Hepatocyte (in vitro differentiated cells): ENCODE results near the gene MAPK11. TPM values are rescaled to one million over a fixed set of nuclear protein-coding genes. Genes with fewer than 3 reads are reported as not detected.
A peak's percentile ranks its signal among the peaks of the same experiment; 100 is the strongest.

Experiments used
- DNase-seq: peaks from one replicate; pipeline ENCODE4 v3.0.0-alpha.2; 2016; ENCODE audit warnings: low spot score
- H2AFZ ChIP-seq: fragments of 200-600 bp; sonication (generic); 2 replicates; pipeline ENCODE4 v1.6.0; 2016; ENCODE audit warnings: antibody characterized with exemption, mild to moderate bottlenecking
- H3K27ac ChIP-seq: fragments of 200-600 bp; sonication (generic); 2 replicates; pipeline ENCODE4 v1.5.1; 2016; ENCODE audit warnings: mild to moderate bottlenecking
- H3K27me3 ChIP-seq: fragments of 200-600 bp; sonication (generic); 2 replicates; pipeline ENCODE4 v1.6.1; 2016
- H3K36me3 ChIP-seq: fragments of 200-600 bp; sonication (generic); replicated peaks from 2 replicates; pipeline ENCODE4 v1.5.1; 2016; ENCODE audit warnings: low read depth; ENCODE audit not compliant: insufficient read depth
- H3K4me1 ChIP-seq: fragments of 200-600 bp; sonication (generic); 2 replicates; pipeline ENCODE4 v1.5.1; 2016; ENCODE audit warnings: mild to moderate bottlenecking, moderate library complexity; ENCODE audit not compliant: insufficient read depth
- H3K4me2 ChIP-seq: fragments of 200-600 bp; sonication (generic); 2 replicates; pipeline ENCODE4 v1.6.0; 2016
- H3K4me3 ChIP-seq: fragments of 200-600 bp; sonication (generic); 2 replicates; pipeline ENCODE4 v1.5.1; 2016; ENCODE audit warnings: mild to moderate bottlenecking
- H3K79me2 ChIP-seq: fragments of 200-600 bp; sonication (generic); 2 replicates; pipeline ENCODE4 v1.6.0; 2017; ENCODE audit warnings: mild to moderate bottlenecking
- H3K9me2 ChIP-seq: fragments of 200-600 bp; sonication (generic); replicated peaks from 2 replicates; pipeline ENCODE4 v1.6.0; 2017; ENCODE audit warnings: mild to moderate bottlenecking; ENCODE audit not compliant: insufficient read depth
- H3K9me3 ChIP-seq: fragments of 200-600 bp; sonication (generic); 2 replicates; pipeline ENCODE4 v1.5.1; 2016; ENCODE audit warnings: low read depth, mild to moderate bottlenecking
- H4K20me1 ChIP-seq: fragments of 200-600 bp; sonication (generic); 2 replicates; pipeline ENCODE4 v1.6.0; 2016; ENCODE audit warnings: mild to moderate bottlenecking; ENCODE audit not compliant: insufficient read depth, poor library complexity, severe bottlenecking
- CTCF ChIP-seq: fragments of 200-600 bp; sonication (generic); IDR thresholded peaks from 2 replicates; pipeline ENCODE4 v1.5.1; 2016; ENCODE audit warnings: antibody characterized with exemption, mild to moderate bottlenecking; ENCODE audit not compliant: poor library complexity
- EZH2 ChIP-seq: fragments of 200-600 bp; sonication (generic); IDR thresholded peaks from 2 replicates; pipeline ENCODE4 v1.6.1; 2016; ENCODE audit warnings: antibody characterized with exemption, mild to moderate bottlenecking, borderline replicate concordance
- EZH2phosphoT487 ChIP-seq: fragments of 200-600 bp; sonication (generic); IDR thresholded peaks from one replicate; pipeline ENCODE4 v1.6.1; 2018; ENCODE audit warnings: antibody characterized with exemption, mild to moderate bottlenecking, low read depth, moderate library complexity; ENCODE audit not compliant: unreplicated experiment, severe bottlenecking
- WGBS: methylation state at CpG from one replicate; pipeline ENCODE4 v1.1.6; 2016; ENCODE audit warnings: low lambda C conversion rate; ENCODE audit errors: missing lambda C conversion rate; 5-methylcytosine and 5-hydroxymethylcytosine counted together
- polyA plus RNA-seq: library from polyadenylated mRNA; unstranded; fragments of >200 nt; fragmentation: Nextera tagmentation; extraction: Ambion mirVana; gene quantifications from 2 replicates; pipeline ENCODE4 v1.2.1, GENCODE V29; 2016
- total RNA-seq: library from RNA; depleted of rRNA; stranded (reverse); fragments of >200 nt; gene quantifications from 2 replicates; pipeline ENCODE4 v1.2.3, GENCODE V29; 2014

The MAPK11 gene
- total and polyA plus RNA-seq, 2 experiments from 2014 or later, result 1.1 to 2.3 TPM

- Histone ChIP-seq H3K27me3 (no peaks in the 10 kb centered on the region), H3K27ac (no peak overlapping the region), H3K4me1 (peaks cover 20% of the 10 kb centered on the region), H3K4me3 (no peak overlapping the region), H3K9me3 (no peaks in the 10 kb centered on the region), H3K4me2 (no peak overlapping the region), H3K9me2 (no peaks in the 10 kb centered on the region), H3K79me2 (peaks cover 45% of the 10 kb centered on the region), H3K36me3 (no peaks in the 10 kb centered on the region), H2AFZ (no peak overlapping the region), H4K20me1 (no peaks in the 10 kb centered on the region)
- WGBS, result 92% methylated on average over 28 of the region's 29 CpGs
- TF ChIP-seq EZH2, result no peak
- no peak for TF ChIP-seq EZH2phosphoT487
- no peak for TF ChIP-seq CTCF
- no peak for DNase-seq
Observed at GRCh38 chr22:50248196-50249081, 21.7 kb downstream of the MAPK11 start.

GRCh38 chr22:50247748-50248147 is 22.4 kb downstream of the MAPK11 start:
- peaks cover 25% of the 10 kb centered on the region for H3K4me1 ChIP-seq
- H3K36me3 ChIP-seq, result no peaks in the 10 kb centered on the region
- TF ChIP-seq EZH2, result no peak
- no peak for TF ChIP-seq CTCF
- TF ChIP-seq EZH2phosphoT487, result no peak
- H2AFZ ChIP-seq, result no peak overlapping the region
- H3K4me3 ChIP-seq, result no peak overlapping the region
- H4K20me1 ChIP-seq, result no peaks in the 10 kb centered on the region
- H3K79me2 ChIP-seq, result peaks cover 52% of the 10 kb centered on the region
- no peaks in the 10 kb centered on the region for H3K27me3 ChIP-seq
- H3K9me3 ChIP-seq, result no peaks in the 10 kb centered on the region
- H3K27ac ChIP-seq, result no peak overlapping the region
- H3K9me2 ChIP-seq, result no peaks in the 10 kb centered on the region
- 67% methylated on average over 16 of the region's 16 CpGs for WGBS
- no peak for DNase-seq
- no peak overlapping the region for H3K4me2 ChIP-seq

DNA sequence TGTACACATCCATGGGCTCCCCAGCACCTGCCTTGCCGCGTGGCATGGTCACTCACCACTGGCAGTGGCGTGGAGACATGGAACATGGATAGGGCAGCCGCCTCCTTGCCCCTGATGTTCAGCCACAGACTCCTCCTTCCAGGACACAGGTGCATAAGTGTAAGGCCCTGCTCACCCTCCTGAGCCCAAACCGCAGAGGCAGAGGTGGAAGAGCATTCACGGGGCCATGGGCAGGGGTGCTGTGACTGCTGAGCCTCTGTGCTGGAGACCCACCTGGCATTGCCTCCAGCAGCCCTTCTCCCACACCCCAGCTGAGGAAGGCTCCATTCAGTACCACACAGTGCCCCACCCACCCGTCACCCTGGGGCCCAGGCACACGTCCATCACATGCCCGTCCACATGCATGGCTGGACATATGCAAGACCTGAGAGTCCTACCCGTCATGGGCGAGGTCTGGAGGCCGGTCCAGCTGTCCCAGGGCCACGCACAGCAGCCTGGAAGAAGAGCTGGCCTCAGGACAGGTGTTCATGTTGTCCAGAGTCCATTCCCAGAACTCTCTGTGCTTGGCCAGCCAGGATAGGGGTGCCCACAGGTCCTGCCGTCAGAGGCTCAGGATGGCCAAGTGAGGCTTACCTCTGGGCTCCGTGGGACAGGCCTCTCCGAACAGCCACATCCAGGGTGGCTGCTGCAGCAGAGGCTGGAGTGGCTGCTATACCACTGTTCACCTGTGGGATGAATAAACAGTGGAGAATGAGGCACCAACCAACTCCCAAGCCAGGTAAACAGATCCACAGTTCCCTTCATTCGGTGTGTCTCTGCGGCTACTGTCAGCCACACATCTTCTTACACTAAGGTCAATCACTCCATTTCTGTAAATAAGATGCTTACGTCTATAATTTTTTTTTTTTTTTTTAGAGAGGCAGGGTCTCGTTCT is 23.7 kb downstream of the MAPK11 start:
- H3K4me1 ChIP-seq, result peaks cover 37% of the 10 kb centered on the region

More for the DNA sequence above, 23.7 kb downstream of the MAPK11 start:
- no peaks in the 10 kb centered on the region for H3K36me3 ChIP-seq
- WGBS, result 91% methylated on average over 20 of the region's 20 CpGs
- no peaks in the 10 kb centered on the region for H3K9me3 ChIP-seq
- H3K79me2 ChIP-seq, result peaks cover 65% of the 10 kb centered on the region
- H3K27me3 ChIP-seq, result no peaks in the 10 kb centered on the region
- no peaks in the 10 kb centered on the region for H3K9me2 ChIP-seq
- H4K20me1 ChIP-seq, result peaks cover 8% of the 10 kb centered on the region
- peak overlapping the region; percentile 95 for H3K4me2 ChIP-seq
- no peak overlapping the region for H2AFZ ChIP-seq
- H3K27ac ChIP-seq, result no peak overlapping the region
- no peak overlapping the region for H3K4me3 ChIP-seq
- TF ChIP-seq CTCF (no peak), EZH2phosphoT487 (no peak), EZH2 (no peak)
- DNase-seq, result no peak
